HCEC 1CT (cell line): ENCODE data around the gene PTH2.
"Not testable (repeated sequence)": the region's sequence is repeated elsewhere in the genome, so short reads cannot be mapped to it uniquely, and the experiment has no call there.

Experiments used
- DNase-seq: peaks from one replicate; pipeline ENCODE4 v3.0.0-alpha.2; 2017

PTH2 gene

DNA sequence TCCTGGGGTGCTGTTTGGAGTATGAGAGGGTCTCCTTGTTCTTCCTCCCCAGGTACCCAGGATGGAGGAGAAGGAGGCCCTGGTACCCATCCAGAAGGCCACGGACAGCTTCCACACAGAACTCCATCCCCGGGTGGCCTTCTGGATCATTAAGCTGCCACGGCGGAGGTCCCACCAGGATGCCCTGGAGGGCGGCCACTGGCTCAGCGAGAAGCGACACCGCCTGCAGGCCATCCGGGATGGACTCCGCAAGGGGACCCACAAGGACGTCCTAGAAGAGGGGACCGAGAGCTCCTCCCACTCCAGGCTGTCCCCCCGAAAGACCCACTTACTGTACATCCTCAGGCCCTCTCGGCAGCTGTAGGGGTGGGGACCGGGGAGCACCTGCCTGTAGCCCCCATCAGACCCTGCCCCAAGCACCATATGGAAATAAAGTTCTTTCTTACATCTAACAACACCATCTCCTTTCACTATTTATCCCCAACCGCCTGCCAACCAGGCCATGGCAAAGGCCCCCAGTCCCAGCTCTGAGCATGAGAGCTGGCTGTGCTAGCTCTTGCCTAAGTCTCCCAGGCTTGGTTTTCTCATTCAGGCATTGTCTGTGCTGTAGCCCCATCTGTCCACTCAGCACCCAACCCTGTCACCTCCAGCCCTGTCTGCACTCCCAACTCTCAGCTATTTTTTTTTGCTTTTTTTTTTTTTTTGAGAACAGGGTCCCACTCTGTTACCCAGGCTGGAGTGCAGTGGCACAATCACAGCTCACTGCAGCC, 48.4 kb downstream of the PTH2 start:
- no peak for DNase-seq

GRCh38 chr19:49373174-49373573, 50.1 kb downstream of the PTH2 start:
- not testable (repeated sequence) for DNase-seq
